Muscle layer of colon (tissue), 2 donors: ENCODE measurements around the gene ZNF526.
"Not testable (repeated sequence)": the region's sequence is repeated elsewhere in the genome, so short reads cannot be mapped to it uniquely, and the experiment has no call there.

Experiments
- H3K27ac ChIP-seq: one replicate; pipeline ENCODE4 v1.7.0; 2013; ENCODE audit warnings: low read depth, mild to moderate bottlenecking, low read length, moderate library complexity
- H3K27me3 ChIP-seq, 2 donors: one replicate each; pipeline ENCODE4 v1.7.0; 2013; ENCODE audit warnings: low read length in 2 of 2, mild to moderate bottlenecking in 2 of 2; ENCODE audit not compliant: insufficient read depth in 2 of 2, control insufficient read depth in 1 of 2
- H3K36me3 ChIP-seq: one replicate; pipeline ENCODE4 v1.7.0; 2013; ENCODE audit warnings: mild to moderate bottlenecking, low read length; ENCODE audit not compliant: insufficient read depth
- H3K4me1 ChIP-seq: one replicate; pipeline ENCODE4 v1.7.0; 2013; ENCODE audit warnings: mild to moderate bottlenecking, low read length; ENCODE audit not compliant: insufficient read depth
- H3K4me3 ChIP-seq, 2 donors: one replicate each; pipeline ENCODE4 v1.7.0; 2013; ENCODE audit warnings: low read length in 2 of 2, low read depth in 1 of 2, mild to moderate bottlenecking in 1 of 2, moderate library complexity in 1 of 2
- H3K9ac ChIP-seq: one replicate; pipeline ENCODE4 v1.7.0; 2013; ENCODE audit warnings: low read length
- H3K9me3 ChIP-seq: one replicate; pipeline ENCODE4 v1.7.0; 2013; ENCODE audit warnings: mild to moderate bottlenecking, low read length
- donor health status: abdominal sarcoma.
- donor health status: Adenocarcinoma of cecum.

The ZNF526 gene

GRCh38 chr19:42250666-42251531 is 30.8 kb downstream of the ZNF526 start:
- no peak overlapping the region for H3K9ac ChIP-seq

GRCh38 chr19:42251572-42252358 is 31.7 kb downstream of the ZNF526 start:
- H3K27ac ChIP-seq, result peak overlapping the region; percentile 84
- H3K4me3 ChIP-seq, result peak overlapping the region; percentile 2 to 50
- peak overlapping the region; percentile 54 for H3K9ac ChIP-seq
- H3K36me3 ChIP-seq, result peaks cover 9% of the 10 kb centered on the region
- H3K27me3 ChIP-seq, result no peaks in the 10 kb centered on the region
- no peaks in the 10 kb centered on the region for H3K9me3 ChIP-seq
- H3K4me1 ChIP-seq, result peaks cover 41% of the 10 kb centered on the region

More at GRCh38 chr19:42250666-42251531, 30.8 kb downstream of the ZNF526 start:
- peaks cover 10% of the 10 kb centered on the region for H3K36me3 ChIP-seq
- H3K4me3 ChIP-seq, result peak overlapping the region in 1 of 2 donors; percentile 27
- H3K27ac ChIP-seq, result peak overlapping the region; percentile 40
- no peaks in the 10 kb centered on the region for H3K27me3 ChIP-seq
- H3K9me3 ChIP-seq, result no peaks in the 10 kb centered on the region
- peaks cover 43% of the 10 kb centered on the region for H3K4me1 ChIP-seq

GRCh38 chr19:42252365-42253244 is 32.5 kb downstream of the ZNF526 start:
- peaks cover 41% of the 10 kb centered on the region for H3K4me1 ChIP-seq
- no peaks in the 10 kb centered on the region for H3K27me3 ChIP-seq
- H3K27ac ChIP-seq, result peak overlapping the region; percentile 99
- H3K9me3 ChIP-seq, result no peaks in the 10 kb centered on the region
- H3K4me3 ChIP-seq, result peak overlapping the region; percentile 55 to 58
- peaks cover 6% of the 10 kb centered on the region for H3K36me3 ChIP-seq
- peak overlapping the region; percentile 47 for H3K9ac ChIP-seq

GRCh38 chr19:42253245-42254088 is 33.4 kb downstream of the ZNF526 start:
- Histone ChIP-seq H3K9me3 (no peaks in the 10 kb centered on the region), H3K4me1 (peaks cover 41% of the 10 kb centered on the region)

GRCh38 chr19:42254089-42254849 is 34.2 kb downstream of the ZNF526 start:
- peaks cover 6% of the 10 kb centered on the region for H3K36me3 ChIP-seq
- H3K27me3 ChIP-seq, result no peaks in the 10 kb centered on the region
- peak overlapping the region; percentile 92 for H3K9ac ChIP-seq
- H3K27ac ChIP-seq, result peak overlapping the region; percentile 70
- H3K4me1 ChIP-seq, result peaks cover 41% of the 10 kb centered on the region
- peak overlapping the region; percentile 53 to 75 for H3K4me3 ChIP-seq
- no peaks in the 10 kb centered on the region for H3K9me3 ChIP-seq

More at GRCh38 chr19:42253245-42254088, 33.4 kb downstream of the ZNF526 start:
- Histone ChIP-seq H3K27me3 (no peaks in the 10 kb centered on the region), H3K36me3 (peaks cover 6% of the 10 kb centered on the region), H3K9ac (peak overlapping the region; percentile 47), H3K4me3 (peak overlapping the region; percentile 55 to 75), H3K27ac (peak overlapping the region; percentile 99)

GRCh38 chr19:42254850-42255765 is 35.0 kb downstream of the ZNF526 start, which contains the start of gene ERF:
Gene ERF, minus strand, starts transcription at chr19:42255128. Its CDS starts 129 bp downstream, at chr19:42254999.
- Histone ChIP-seq H3K9ac (peak within 1 kb of the TSS; percentile 92), H3K4me1 (peaks cover 34% of the 10 kb centered on the region), H3K27ac (peak within 1 kb of the TSS; percentile 99), H3K36me3 (peaks cover 1% of the 10 kb centered on the region), H3K27me3 (no peaks in the 10 kb centered on the region), H3K9me3 (no peaks in the 10 kb centered on the region), H3K4me3 (peak within 1 kb of the TSS; percentile 77 to 80)

- Histone ChIP-seq H3K27me3 (no peaks in the 10 kb centered on the region), H3K9me3 (no peaks in the 10 kb centered on the region), H3K27ac (peak overlapping the region; percentile 99), H3K9ac (peak overlapping the region; percentile 86), H3K4me1 (peaks cover 25% of the 10 kb centered on the region), H3K36me3 (no peaks in the 10 kb centered on the region), H3K4me3 (peak overlapping the region; percentile 77 to 80)
Measured at GRCh38 chr19:42255766-42256745, 35.9 kb downstream of the ZNF526 start.

- H3K9ac ChIP-seq, result not testable (repeated sequence)
Measured at GRCh38 chr19:42257842-42258241, 37.7 kb downstream of the ZNF526 start.

More at GRCh38 chr19:42257842-42258241, 37.7 kb downstream of the ZNF526 start:
- H3K9me3 ChIP-seq, H3K27me3 ChIP-seq, H3K4me3 ChIP-seq, H3K36me3 ChIP-seq, H3K4me1 ChIP-seq, H3K27ac ChIP-seq: not testable (repeated sequence)
